Limb (tissue), 2 donors: ENCODE measurements around the gene RBBP8NL.

Experiments used
- DNase-seq, 2 donors: peaks; one replicate each; pipeline ENCODE4 v3.0.0-alpha.2; 2016; ENCODE audit errors: extremely low spot score in 2 of 2

Gene RBBP8NL

DNA sequence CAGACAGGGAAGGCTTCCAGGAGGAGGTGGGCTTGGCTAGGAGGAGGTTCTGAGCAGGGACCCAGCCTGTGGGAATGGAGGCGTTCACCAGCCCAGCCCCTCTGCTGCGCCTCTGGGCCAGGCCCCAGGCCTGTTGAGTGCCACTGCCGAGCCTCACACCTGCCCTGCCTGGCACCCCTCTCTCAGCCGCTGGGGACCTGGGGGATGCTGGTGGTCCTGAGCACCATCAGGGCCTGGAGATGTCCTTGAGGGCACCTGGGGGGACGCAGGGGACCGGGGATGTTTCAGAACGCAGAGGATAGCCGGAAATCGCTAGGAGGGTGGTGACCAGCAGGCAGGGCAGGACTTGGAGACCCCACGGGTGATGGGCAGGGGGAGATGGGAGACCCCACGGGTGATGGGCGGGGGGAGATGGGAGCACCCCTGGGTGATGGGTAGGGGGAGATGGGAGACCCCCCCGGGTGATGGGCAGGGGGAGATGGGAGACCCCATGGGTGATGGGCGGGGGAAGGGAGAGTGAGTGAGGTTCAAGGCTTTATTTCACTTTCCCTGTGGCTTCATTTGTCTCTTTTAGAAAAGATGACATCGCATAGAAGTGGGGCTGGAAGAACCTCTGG lies 35.7 kb upstream of the RBBP8NL start:
- no peak for DNase-seq

DNA sequence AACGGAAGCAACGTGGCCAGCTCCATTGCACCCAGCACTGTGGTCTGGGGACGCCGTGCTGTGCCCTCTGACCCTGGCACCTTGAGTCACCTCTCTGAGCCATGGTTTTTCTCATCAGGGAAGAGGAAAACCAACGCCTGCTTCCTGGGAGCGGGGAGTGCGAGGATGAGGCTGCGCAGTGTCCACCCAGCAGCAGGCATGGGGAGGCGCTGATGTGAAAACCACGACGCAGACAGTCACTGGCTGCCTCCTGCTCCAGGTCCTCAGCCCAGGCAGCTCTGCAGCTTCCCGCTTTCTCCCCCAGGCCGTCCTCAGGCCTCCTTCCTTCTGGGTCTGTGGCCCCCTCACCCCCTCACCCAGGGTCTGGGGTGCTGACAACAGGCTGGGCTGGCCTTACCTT lies 34.5 kb upstream of the RBBP8NL start:
- no peak for DNase-seq

GRCh38 chr20:62461157-62461556 lies 33.8 kb upstream of the RBBP8NL start:
- DNase-seq, result no peak

DNA sequence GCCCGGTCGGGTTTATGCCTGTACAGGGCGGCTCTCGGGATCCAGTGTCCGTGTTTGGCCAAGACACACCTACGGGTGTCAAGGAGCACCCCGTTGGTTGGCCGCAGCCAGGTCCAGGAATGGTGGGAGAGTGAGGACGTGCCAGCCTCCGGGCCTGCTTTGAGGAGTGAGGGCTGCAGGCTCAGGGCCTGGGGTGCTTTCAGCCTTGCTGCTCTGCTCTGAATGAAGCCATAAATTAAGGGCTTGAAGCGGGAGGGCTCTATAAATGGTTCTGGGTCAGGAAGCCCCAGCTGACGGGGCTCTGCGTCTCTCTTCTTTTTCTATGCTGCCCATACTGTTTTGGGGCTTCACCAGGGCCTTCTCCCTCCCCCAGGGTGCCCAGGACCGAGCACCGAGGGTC lies 33.3 kb upstream of the RBBP8NL start:
- DNase-seq, result no peak

DNA sequence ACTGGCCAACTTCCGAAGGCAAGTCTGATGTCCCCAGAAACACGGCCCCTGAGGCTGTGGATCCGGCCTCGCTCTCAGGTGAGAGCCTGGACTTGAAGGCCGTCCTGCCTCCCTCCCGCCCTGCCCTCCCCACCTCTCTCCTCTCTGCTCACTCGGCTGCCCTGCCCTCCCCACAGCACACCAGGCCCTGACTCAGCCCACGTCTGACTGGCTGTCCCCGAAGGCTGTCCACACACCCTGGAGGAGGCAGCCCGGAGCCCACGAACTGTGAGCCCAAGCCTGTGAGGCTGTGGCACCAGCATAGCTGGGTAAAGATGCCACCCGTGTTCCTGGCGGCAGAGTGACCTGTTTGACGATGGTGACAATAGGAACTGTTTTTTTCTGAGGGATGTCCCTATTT lies 32.1 kb upstream of the RBBP8NL start:
- no peak for DNase-seq

DNA sequence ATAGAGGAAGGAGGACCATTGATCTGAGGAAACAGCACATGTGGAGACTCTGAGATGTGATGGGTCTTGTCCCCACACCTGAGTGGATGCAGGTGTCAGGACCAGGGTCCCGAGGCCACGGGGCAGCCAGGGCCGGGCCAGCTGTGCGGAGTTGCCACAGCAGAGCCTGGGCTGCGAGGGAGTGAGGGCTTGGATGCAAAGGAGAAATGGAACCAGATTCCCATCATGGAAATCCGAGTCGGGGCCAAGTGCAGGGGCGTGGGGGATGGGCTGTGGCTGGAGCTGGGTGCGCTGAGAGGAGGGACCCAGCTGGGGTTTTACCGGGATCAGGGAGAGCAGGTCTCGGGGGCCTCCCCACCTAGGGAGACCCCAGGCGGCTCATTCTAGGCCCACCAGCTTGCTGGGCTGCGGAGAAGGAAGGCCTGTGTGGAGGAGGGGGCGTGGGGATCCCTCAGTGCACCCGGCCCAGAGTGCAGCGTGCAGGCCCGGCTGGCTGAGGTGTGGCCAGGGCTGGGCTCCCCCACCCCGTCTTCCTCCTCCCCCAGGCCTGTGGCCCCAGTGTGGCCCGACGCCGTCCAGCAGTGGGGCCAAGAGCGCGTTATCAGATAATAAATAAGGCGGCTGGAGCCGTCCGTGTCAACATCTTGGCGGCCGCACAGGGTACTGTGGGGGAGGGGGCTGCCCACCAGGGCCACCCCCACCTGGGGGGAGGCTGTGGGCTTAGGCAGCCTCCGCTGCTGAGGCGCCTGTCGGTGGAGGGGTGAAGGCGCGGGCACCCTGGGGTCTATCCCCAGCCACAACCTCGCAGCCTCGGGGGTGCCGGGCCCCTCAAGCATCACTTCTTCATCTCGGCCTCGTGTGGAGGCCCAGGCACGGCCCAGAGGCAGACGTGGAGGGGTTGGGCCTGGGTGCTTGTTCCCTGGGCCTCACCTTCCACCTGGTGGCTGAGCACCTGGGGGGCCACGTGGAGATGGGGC lies 31.2 kb upstream of the RBBP8NL start:
- DNase-seq, result no peak

DNA sequence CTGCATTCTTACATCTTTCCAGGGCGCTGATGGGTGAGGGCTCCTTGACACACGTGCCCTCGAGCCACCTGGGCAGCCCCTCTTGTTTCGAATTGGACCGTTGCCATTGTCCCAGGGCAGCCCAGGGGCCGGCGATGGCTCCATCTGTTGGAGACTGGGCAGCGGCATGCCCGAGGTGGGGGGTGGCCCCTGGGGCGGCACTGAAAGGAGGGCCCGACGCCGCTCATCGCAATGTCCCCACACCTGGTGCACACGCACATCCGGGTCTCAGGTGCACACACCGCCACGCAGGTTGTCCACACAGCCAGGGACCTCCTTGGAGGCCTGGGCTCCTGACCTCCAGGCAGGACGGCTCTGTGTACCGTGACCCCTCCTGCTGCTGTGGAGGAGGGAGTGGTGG lies 30.5 kb upstream of the RBBP8NL start:
- DNase-seq, result no peak

DNA sequence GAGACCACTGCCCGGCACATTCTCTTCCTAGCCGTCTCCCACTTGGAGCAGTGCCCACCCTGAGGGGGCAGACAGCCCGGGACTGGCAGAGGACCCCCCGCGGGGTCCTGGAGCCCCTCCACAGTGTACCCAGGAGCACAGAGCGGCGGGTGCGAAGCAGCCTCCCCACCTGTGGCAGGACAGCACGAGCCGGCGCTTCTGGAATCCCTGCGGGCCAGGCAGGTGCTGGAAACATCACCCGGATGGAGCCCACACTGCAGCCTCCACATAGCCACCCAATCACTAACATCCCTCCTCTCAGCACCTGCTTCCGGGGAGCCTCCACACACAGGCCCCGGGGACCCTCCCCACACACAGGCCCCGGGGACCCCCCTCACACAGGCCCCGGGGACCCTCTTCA lies 29.8 kb upstream of the RBBP8NL start:
- no peak for DNase-seq

DNA sequence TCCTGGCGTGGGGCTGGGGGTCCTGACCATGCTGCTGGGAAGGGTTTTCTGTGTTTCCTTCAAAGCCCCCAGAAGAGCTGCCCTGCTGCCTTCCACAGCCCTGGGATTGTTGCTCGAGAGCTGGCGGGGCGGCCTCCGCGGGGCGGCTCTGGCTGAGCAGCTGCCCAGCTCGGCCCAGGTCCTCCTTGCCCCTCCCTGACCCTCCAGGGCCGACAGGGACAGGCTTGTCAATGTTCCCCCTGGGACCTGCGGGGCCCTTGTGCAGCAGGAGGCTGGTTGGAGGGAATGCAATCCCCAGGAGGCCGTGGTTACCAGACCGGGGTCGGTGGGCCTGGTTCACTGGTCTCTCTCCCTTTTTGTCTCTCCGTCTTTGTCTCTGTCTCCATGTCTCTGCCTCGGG lies 28.6 kb upstream of the RBBP8NL start:
- no peak for DNase-seq

GRCh38 chr20:62454904-62455636 lies 27.7 kb upstream of the RBBP8NL start:
- peak in 1 of 2 donors; percentile 67 for DNase-seq

DNA sequence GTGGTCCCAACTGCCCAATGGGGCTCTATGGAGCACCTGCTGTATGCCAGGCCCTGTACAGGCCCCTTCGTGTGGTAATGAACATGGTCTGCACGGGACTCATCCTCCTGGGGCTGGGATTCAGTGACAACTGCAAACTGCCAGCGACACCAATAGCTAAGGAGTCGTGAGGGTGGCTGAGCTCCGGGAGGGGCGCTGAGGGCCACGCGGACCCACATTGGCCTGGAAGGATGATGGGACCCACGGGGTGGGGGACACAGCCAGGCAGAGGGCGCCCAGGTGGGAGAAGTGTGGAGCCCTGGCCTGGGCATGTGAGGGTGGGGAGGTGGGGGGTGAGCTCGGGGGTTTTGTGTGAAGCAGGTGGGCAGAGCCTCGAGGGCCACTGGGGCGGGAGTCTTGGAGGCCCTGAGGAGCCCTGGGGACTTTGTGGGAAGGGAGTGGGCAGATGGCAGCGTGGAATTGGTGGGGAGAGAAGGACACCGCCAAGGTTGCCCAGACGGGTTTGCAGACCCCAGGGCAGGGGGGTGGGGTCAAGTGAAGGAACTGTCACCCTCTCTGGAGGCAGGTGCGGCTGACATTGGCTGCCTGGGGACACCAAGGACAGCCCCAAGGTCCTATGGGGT lies 26.0 kb upstream of the RBBP8NL start:
- no peak for DNase-seq

DNA sequence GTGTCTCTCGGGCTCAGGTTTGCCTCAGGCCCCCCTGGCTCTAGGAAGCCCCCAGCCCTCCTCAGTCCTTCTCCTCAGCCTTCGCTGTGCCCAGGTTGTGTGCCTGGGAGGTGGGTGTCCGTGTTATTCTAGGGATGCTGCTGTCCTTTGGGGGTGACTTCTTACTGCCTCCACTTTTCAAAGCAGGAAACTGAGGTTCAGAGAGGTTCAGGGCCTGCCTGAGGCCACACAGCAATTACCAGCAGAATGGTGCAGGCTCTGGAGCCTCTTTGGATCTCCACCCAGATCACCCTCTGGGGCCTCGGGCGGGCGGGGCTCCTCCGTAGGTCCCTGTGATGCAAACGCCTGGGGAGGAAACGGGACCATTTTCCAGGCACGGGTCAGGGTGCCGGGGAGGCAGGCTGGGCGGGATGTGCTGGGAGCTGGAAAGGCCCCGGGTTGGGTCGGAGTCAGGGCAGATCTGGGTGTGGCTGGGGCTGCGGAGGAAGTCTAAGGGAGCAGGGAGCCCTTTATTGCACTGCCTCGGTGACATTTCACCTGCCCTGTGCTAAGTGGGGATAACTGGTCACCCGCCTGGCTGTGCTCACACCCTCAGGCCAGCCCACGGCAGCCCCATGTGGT lies 25.2 kb upstream of the RBBP8NL start:
- DNase-seq, result no peak

DNA sequence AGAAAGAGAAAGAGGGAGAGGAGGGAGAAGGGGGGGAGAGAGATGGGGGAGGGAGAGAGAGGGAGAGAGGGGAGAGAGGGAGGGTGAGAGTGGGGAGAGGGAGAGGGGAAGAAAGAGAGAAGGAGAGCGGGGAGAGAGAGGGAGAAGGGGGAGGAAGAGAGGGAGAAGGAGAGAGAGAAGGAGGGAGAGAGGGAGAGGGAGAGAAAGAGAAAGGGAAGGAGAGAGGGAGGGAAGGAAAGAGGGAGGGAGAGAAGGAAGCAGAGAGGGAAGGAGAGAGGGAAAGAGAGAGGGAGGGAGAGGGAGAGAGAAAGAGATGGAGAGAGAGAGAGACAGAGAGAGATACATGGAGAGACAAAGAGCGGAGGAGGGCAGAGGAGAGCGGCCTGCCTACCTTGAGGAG lies 24.6 kb upstream of the RBBP8NL start:
- no peak for DNase-seq

GRCh38 chr20:62451156-62451767 lies 23.9 kb upstream of the RBBP8NL start:
- no peak for DNase-seq

GRCh38 chr20:62449951-62450691 lies 22.8 kb upstream of the RBBP8NL start:
- DNase-seq, result no peak

- DNase-seq, result no peak
These were observed 21.4 kb upstream of the RBBP8NL start for GRCh38 chr20:62448788-62449187.

DNA sequence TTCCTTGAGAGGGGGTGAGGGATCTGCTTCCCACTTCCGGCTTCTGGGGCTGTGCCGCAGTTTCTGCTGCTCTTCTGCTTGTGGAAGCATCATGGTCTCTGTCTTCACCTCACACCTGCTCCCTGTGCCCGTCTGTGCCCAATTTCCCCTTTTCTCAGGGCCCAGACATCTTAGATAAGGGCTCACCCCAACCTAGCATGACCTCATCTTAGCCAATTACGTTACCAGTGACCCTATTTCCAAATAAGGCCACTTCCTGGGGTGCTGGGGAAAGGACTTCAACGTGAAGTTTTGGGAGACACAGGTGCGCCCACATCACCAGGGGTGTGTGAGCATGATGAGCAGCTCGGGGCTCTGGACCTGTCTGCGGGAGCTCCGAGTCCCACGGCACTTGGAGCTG lies 20.7 kb upstream of the RBBP8NL start:
- no peak for DNase-seq

DNA sequence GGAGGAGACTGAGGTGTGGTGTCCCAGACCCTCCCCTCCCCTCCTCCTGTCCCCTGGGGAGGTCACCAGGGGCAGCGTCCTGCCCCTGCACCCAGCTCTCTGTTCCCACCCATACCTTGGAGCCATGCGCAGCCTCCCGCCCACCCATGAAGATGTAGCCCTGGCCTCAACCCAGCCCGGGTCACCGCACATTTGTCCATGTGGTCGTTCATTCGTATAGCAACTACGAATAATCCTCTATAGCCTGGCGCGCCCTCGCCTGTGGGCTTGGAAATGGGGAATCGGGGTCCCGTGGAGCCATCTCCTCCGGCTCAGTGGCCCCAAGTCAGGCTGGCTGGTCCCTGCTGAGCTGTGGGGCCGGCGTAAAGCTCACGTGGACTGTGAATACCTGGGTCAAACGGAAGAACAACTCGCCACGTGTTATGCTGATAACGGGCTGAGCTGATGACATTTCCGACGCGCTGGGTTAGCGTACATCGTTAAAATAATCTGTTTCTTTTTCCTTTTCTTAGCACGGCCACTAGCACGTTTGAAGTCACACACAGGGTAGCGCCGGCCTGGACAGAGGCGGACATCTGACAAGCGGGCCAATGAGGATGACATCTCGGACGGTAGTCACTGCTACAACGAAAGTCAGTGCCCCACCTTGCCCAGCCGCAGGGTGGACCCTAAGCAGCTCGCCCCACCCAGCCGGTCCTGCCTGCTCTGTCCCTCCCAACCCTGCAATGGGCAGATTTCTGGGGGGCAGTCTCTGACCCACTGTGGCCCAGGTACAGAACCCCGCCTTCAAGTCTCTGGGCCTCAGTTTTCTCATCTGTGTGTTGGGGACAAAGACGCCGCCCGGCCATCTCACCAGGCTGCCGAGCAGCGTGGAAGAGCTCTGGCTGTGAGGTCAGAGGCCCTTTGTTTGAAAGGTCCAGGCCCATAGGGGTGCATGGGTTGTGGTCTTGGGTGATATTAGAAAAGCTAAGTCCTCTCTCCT lies 19.8 kb upstream of the RBBP8NL start:
- no peak for DNase-seq

GRCh38 chr20:62446481-62446880 lies 19.1 kb upstream of the RBBP8NL start:
- no peak for DNase-seq
